B cell (primary cell): ENCODE data around the gene CDYL2. TPM values are rescaled to one million over a fixed set of nuclear protein-coding genes. Genes with fewer than 3 reads are reported as not detected.

Experiments used
- ATAC-seq: fragments of 200-7000 bp; cut with Tn5 transposase; one replicate; pipeline ENCODE4 v1.10.0; 2021; ENCODE audit warnings: low read depth, mild to moderate bottlenecking, moderate number of reproducible peaks, moderate library complexity
- CTCF ChIA-PET: fragments of 350-600 bp; sonication (Branson Sonifier 250); formaldehyde crosslinking; loops from one replicate; lab custom pipeline; 2021; ENCODE audit warnings: antibody characterized with exemption, inconsistent platforms; lab: Charles Lee
- POLR2A ChIA-PET: fragments of 350-600 bp; sonication (Branson Sonifier 250); formaldehyde crosslinking; loops from one replicate; lab custom pipeline; 2021; ENCODE audit warnings: antibody characterized with exemption; lab: Charles Lee
- DNase-seq: peaks from one replicate; pipeline ENCODE4 v3.0.0; 2013
- H2AFZ ChIP-seq: 2 replicates; pipeline ENCODE4 v1.6.1; 2012; ENCODE audit warnings: mild to moderate bottlenecking, low read depth, low read length; ENCODE audit not compliant: insufficient read depth, poor library complexity, severe bottlenecking
- H3K27ac ChIP-seq, 2 donors: 1 replicate in 1 of 2; 2 replicates in 1 of 2; pipeline ENCODE4 v1.5.1; 2012 to 2013; ENCODE audit warnings: low read length in 2 of 2, mild to moderate bottlenecking in 2 of 2, moderate library complexity in 1 of 2
- H3K27me3 ChIP-seq, 4 experiments: fragments of 200-600 bp in 1 of 4; sonication (generic) in 1 of 4; replicated peaks in 1 of 4; 1 replicate in 2 of 4; 2 replicates in 2 of 4; pipeline versions ENCODE4 v1.6.1 to v1.7.0; 2013 to 2016; ENCODE audit warnings: low read length in 3 of 4, mild to moderate bottlenecking in 2 of 4, mixed read lengths in 1 of 4, moderate library complexity in 1 of 4; ENCODE audit not compliant: insufficient read depth in 4 of 4, control insufficient read depth in 3 of 4; ENCODE audit errors: control extremely low read depth in 1 of 4
- H3K36me3 ChIP-seq, 2 experiments: replicated peaks in 1 of 2; 1 replicate in 1 of 2; 2 replicates in 1 of 2; pipeline versions ENCODE4 v1.6.1 to v1.7.1; 2013; ENCODE audit warnings: low read length in 1 of 2; ENCODE audit not compliant: insufficient read depth in 2 of 2, control insufficient read depth in 1 of 2; ENCODE audit errors: control extremely low read depth in 1 of 2, extremely low read depth in 1 of 2
- H3K4me1 ChIP-seq, 2 donors: fragments of 200-600 bp in 1 of 2; sonication (generic) in 1 of 2; 1 replicate in 1 of 2; 2 replicates in 1 of 2; pipeline versions ENCODE4 v1.5.1 to v1.6.1; 2013 to 2017; ENCODE audit warnings: low read length in 2 of 2; ENCODE audit not compliant: control insufficient read depth in 2 of 2, insufficient read depth in 2 of 2
- H3K4me2 ChIP-seq: replicated peaks from 2 replicates; pipeline ENCODE3; 2012; ENCODE audit warnings: mild to moderate bottlenecking, low read depth, low read length; ENCODE audit not compliant: poor library complexity, severe bottlenecking
- H3K4me3 ChIP-seq, 5 experiments: fragments of 200-600 bp in 1 of 5; sonication (generic) in 1 of 5; 1 replicate in 3 of 5; 2 replicates in 2 of 5; pipeline versions ENCODE4 v1.5.1 to v1.7.0; 2011 to 2016; ENCODE audit warnings: low read length in 4 of 5, mild to moderate bottlenecking in 4 of 5, low read depth in 2 of 5, control low read depth in 1 of 5, moderate library complexity in 1 of 5; ENCODE audit not compliant: insufficient read depth in 1 of 5; ENCODE audit errors: control extremely low read depth in 1 of 5, extremely low read depth in 1 of 5
- H3K79me2 ChIP-seq: fragments of 200-600 bp; sonication (generic); one replicate; pipeline ENCODE4 v1.6.0; 2016; ENCODE audit warnings: low read length; ENCODE audit not compliant: control insufficient read depth, insufficient read depth
- H3K9ac ChIP-seq: fragments of 200-600 bp; sonication (generic); 2 replicates; pipeline ENCODE4 v1.6.1; 2017; ENCODE audit warnings: mild to moderate bottlenecking, low read length, moderate library complexity
- H3K9me3 ChIP-seq, 3 donors: one replicate each; pipeline versions ENCODE4 v1.6.1 to v1.7.1; 2013; ENCODE audit warnings: low read length in 2 of 3; ENCODE audit not compliant: control insufficient read depth in 2 of 3, insufficient read depth in 1 of 3; ENCODE audit errors: control extremely low read depth in 1 of 3
- H4K20me1 ChIP-seq: 2 replicates; pipeline ENCODE4 v1.6.0; 2012; ENCODE audit warnings: mild to moderate bottlenecking, low read length; ENCODE audit not compliant: insufficient read depth, control insufficient read depth, poor library complexity, severe bottlenecking
- H3K27ac Mint-ChIP-seq: one replicate; pipeline ENCODE4 v1.8.0; 2021; ENCODE audit warnings: mixed read lengths
- H3K27me3 Mint-ChIP-seq: one replicate; pipeline ENCODE4 v1.8.0; 2021; ENCODE audit warnings: mixed read lengths
- H3K4me1 Mint-ChIP-seq: one replicate; pipeline ENCODE4 v1.8.0; 2021; ENCODE audit warnings: mixed read lengths
- H3K4me3 Mint-ChIP-seq: one replicate; pipeline ENCODE4 v1.8.0; 2021; ENCODE audit warnings: mixed read lengths
- H3K9me3 Mint-ChIP-seq: one replicate; pipeline ENCODE4 v1.8.0; 2022; ENCODE audit warnings: mixed read lengths; ENCODE audit not compliant: insufficient read depth
- EZH2 ChIP-seq: IDR thresholded peaks from 2 replicates; pipeline ENCODE4 v1.6.1; 2012; ENCODE audit warnings: borderline replicate concordance, low read depth, mild to moderate bottlenecking, moderate library complexity, low read length; ENCODE audit not compliant: insufficient read depth, poor library complexity, severe bottlenecking
- WGBS: methylation state at CpG from one replicate; pipeline ENCODE4 v1.1.5; 2013; ENCODE audit warnings: missing lambda C conversion rate; ENCODE audit not compliant: insufficient coverage; 5-methylcytosine and 5-hydroxymethylcytosine counted together
- intact Hi-C: fragments of 100-400 bp; cut with micrococcal nuclease; formaldehyde crosslinking; loops from one replicate; pipeline ENCODE4 v1.10.0; 2022
- polyA plus RNA-seq: library from polyadenylated mRNA; depleted of rRNA; stranded (reverse); fragments of >200 nt; gene quantifications from 2 replicates; pipeline ENCODE4 v1.2.3, GENCODE V29; 2012
- total RNA-seq, 2 donors: library from RNA; stranded (reverse); fragments of 120-200 nt in 1 of 2; gene quantifications; 1 replicate in 1 of 2; 2 replicates in 1 of 2; pipeline versions ENCODE4 v1.2.3 to v1.2.4, GENCODE V29; 2013 to 2022
- TF ChIP-seq, protein P1 (sequence below): fragments of 200-600 bp; IDR thresholded peaks from one replicate; pipeline ENCODE4 v1.8.0; 2022; ENCODE audit warnings: antibody characterized with exemption, mild to moderate bottlenecking

The CDYL2 gene
- total and polyA plus RNA-seq, 2 donors (not counting 1 experiment from before 2014, with no cell fraction given) = 0.66 to 6.6 TPM

DNA sequence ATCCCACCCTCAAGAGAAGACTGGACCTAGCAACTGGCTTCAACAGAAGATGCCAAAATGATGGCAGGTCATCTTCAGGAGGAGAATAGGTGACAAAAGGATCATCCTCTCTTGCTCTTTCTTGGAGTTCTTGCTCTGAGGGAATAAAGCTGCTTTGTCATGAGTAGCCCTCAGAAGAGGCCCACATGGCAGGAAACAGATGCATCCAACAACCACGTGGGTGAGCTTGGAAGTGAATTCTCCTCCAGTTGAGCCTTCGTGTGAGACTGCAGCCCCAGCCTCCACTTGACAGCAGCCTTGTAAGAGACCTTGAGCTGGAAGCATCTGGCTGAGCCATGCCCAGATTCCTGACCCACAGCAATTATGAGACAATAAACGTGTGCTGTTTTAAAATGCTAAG, 176.1 kb downstream of the CDYL2 start:
- Histone ChIP-seq H2AFZ (no peak overlapping the region), H4K20me1 (no peaks in the 10 kb centered on the region), H3K79me2 (no peaks in the 10 kb centered on the region), H3K27ac (no peak overlapping the region), H3K9me3 (peaks cover 0 to 9% (median 1%) of the 10 kb centered on the region in 3 donors), H3K4me3 (no peak overlapping the region), H3K4me1 (no peaks in the 10 kb centered on the region), H3K27me3 (no peaks in the 10 kb centered on the region), H3K9ac (no peak overlapping the region), H3K4me2 (no peak overlapping the region), H3K36me3 (no peaks in the 10 kb centered on the region)
- ChIA-PET POLR2A (no interaction called here), CTCF (no interaction called here)
- ATAC-seq = no peak
- no peak for DNase-seq
- no peaks in the 10 kb centered on the region for H3K4me1 Mint-ChIP-seq
- H3K4me3 Mint-ChIP-seq = no peak overlapping the region
- intact Hi-C loops = no loop called here
- no peak for TF ChIP-seq EZH2
- TF ChIP-seq, protein P1, sequence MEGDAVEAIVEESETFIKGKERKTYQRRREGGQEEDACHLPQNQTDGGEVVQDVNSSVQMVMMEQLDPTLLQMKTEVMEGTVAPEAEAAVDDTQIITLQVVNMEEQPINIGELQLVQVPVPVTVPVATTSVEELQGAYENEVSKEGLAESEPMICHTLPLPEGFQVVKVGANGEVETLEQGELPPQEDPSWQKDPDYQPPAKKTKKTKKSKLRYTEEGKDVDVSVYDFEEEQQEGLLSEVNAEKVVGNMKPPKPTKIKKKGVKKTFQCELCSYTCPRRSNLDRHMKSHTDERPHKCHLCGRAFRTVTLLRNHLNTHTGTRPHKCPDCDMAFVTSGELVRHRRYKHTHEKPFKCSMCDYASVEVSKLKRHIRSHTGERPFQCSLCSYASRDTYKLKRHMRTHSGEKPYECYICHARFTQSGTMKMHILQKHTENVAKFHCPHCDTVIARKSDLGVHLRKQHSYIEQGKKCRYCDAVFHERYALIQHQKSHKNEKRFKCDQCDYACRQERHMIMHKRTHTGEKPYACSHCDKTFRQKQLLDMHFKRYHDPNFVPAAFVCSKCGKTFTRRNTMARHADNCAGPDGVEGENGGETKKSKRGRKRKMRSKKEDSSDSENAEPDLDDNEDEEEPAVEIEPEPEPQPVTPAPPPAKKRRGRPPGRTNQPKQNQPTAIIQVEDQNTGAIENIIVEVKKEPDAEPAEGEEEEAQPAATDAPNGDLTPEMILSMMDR = no peak
- peaks cover 10% of the 10 kb centered on the region for H3K9me3 Mint-ChIP-seq
- WGBS = 81% methylated on average over 3 of the region's 3 CpGs
- no peak overlapping the region for H3K27ac Mint-ChIP-seq
- H3K27me3 Mint-ChIP-seq = no peaks in the 10 kb centered on the region

DNA sequence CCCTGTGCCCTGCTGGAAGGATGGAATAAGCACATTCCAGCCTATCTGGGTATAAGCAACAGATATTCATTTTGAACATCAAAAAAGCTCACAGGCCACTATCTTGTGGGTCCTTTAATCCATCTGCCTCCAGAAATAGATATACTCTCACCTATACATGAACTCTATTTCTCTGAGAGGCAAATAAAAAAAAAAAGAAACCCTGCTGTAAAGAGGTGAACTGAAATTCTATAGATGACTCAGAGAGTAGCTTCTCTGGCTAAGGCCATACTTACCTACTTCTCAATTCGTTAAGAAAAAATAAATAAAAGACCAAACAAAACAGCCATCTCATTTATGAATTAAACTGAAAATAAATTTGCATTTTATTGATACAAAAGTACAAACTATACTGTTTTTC, 177.3 kb downstream of the CDYL2 start:
- H3K27ac Mint-ChIP-seq = no peak overlapping the region
- intact Hi-C loops = no loop called here
- Histone ChIP-seq H3K9me3 (peaks cover 0 to 11% (median 1%) of the 10 kb centered on the region in 3 donors), H3K9ac (no peak overlapping the region), H3K4me2 (no peak overlapping the region), H3K4me1 (no peaks in the 10 kb centered on the region), H2AFZ (no peak overlapping the region), H3K27me3 (no peaks in the 10 kb centered on the region), H3K27ac (no peak overlapping the region), H4K20me1 (no peaks in the 10 kb centered on the region), H3K36me3 (no peaks in the 10 kb centered on the region), H3K4me3 (no peak overlapping the region), H3K79me2 (no peaks in the 10 kb centered on the region)
- no peak for TF ChIP-seq EZH2
- TF ChIP-seq, protein P1 = no peak
- H3K4me3 Mint-ChIP-seq = no peak overlapping the region
- CTCF ChIA-PET = no interaction called here
- H3K9me3 Mint-ChIP-seq = peaks cover 12% of the 10 kb centered on the region
- WGBS = no CpG with 5 or more reads among the region's 1 CpG
- no peak for ATAC-seq
- POLR2A ChIA-PET = no interaction called here
- H3K27me3 Mint-ChIP-seq = no peaks in the 10 kb centered on the region
- no peak for DNase-seq
- H3K4me1 Mint-ChIP-seq = no peaks in the 10 kb centered on the region
